SK-N-SH treated with all-trans-retinoic acid at 6 μM for 48 hours (cell line): Measurements from ENCODE around the gene CD1E.

Source experiments
- ATAC-seq: fragments of 200-7000 bp; cut with Tn5 transposase; 3 replicates; pipeline ENCODE4 v1.9.1; 2020; ENCODE audit warnings: mild to moderate bottlenecking, moderate library complexity
- BACH2 ChIP-seq: fragments of 250-450 bp; sonication (Bioruptor Pico); IDR thresholded peaks from 2 replicates; pipeline ENCODE4 v1.9.0; 2021; ENCODE audit warnings: mild to moderate bottlenecking, borderline replicate concordance
- CSDC2 ChIP-seq: fragments of 250-450 bp; sonication (Bioruptor Pico); IDR thresholded peaks from 2 replicates; pipeline ENCODE4 v1.5.0; 2020; ENCODE audit warnings: mild to moderate bottlenecking, moderate library complexity
- ESRRG ChIP-seq: fragments of 250-450 bp; sonication (Bioruptor Pico); IDR thresholded peaks from 2 replicates; pipeline ENCODE4 v1.6.1; 2021; ENCODE audit warnings: mild to moderate bottlenecking
- GLIS3 ChIP-seq: fragments of 250-450 bp; sonication (Bioruptor Pico); IDR thresholded peaks from 2 replicates; pipeline ENCODE4 v1.5.0; 2020; ENCODE audit warnings: mild to moderate bottlenecking, moderate library complexity
- PATZ1 ChIP-seq: fragments of 250-450 bp; sonication (Bioruptor Pico); IDR thresholded peaks from 2 replicates; pipeline ENCODE4 v1.8.0; 2020; ENCODE audit warnings: mild to moderate bottlenecking, moderate library complexity, borderline replicate concordance
- RARB ChIP-seq: fragments of 250-450 bp; sonication (Bioruptor Pico); IDR thresholded peaks from 2 replicates; pipeline ENCODE4 v1.8.0; 2021; ENCODE audit warnings: mild to moderate bottlenecking, moderate library complexity
- SNAI2 ChIP-seq: fragments of 250-450 bp; sonication (Bioruptor Pico); IDR thresholded peaks from 2 replicates; pipeline ENCODE4 v1.5.0; 2020; ENCODE audit warnings: mild to moderate bottlenecking, moderate library complexity
- TCF4 ChIP-seq: fragments of 250-450 bp; sonication (Bioruptor Pico); IDR thresholded peaks from 2 replicates; pipeline ENCODE4 v1.8.0; 2021; ENCODE audit warnings: mild to moderate bottlenecking, moderate library complexity, borderline replicate concordance
- TOX ChIP-seq: fragments of 250-450 bp; sonication (Bioruptor Pico); IDR thresholded peaks from 2 replicates; pipeline ENCODE4 v1.8.0; 2021; ENCODE audit warnings: mild to moderate bottlenecking, moderate library complexity, borderline replicate concordance
- TSHZ2 ChIP-seq: fragments of 250-450 bp; sonication (Bioruptor Pico); IDR thresholded peaks from 2 replicates; pipeline ENCODE4 v1.5.0; 2020; ENCODE audit warnings: mild to moderate bottlenecking, moderate library complexity
- ZC3H10 ChIP-seq: fragments of 250-450 bp; sonication (Bioruptor Pico); IDR thresholded peaks from 2 replicates; pipeline ENCODE4 v1.5.1; 2021; ENCODE audit warnings: mild to moderate bottlenecking, moderate library complexity
- ZFP3 ChIP-seq: fragments of 250-450 bp; sonication (Bioruptor Pico); IDR thresholded peaks from 2 replicates; pipeline ENCODE4 v1.5.0; 2020; ENCODE audit warnings: mild to moderate bottlenecking, moderate library complexity
- ZFP30 ChIP-seq: fragments of 450-650 bp; formaldehyde crosslinking; IDR thresholded peaks from 2 replicates; pipeline ENCODE4 v1.5.0; 2022; ENCODE audit warnings: mild to moderate bottlenecking, moderate library complexity
- ZNF565 ChIP-seq: fragments of 450-650 bp; formaldehyde crosslinking; conservative IDR thresholded peaks from 2 replicates; pipeline ENCODE4 v1.5.0; 2020; ENCODE audit warnings: low read depth, mild to moderate bottlenecking, moderate library complexity
- ZNF8 ChIP-seq: fragments of 450-650 bp; formaldehyde crosslinking; IDR thresholded peaks from 2 replicates; pipeline ENCODE4 v1.5.0; 2020; ENCODE audit warnings: mild to moderate bottlenecking, moderate library complexity
- TF ChIP-seq, protein P1 (sequence below): fragments of 250-450 bp; sonication (Bioruptor Pico); IDR thresholded peaks from 2 replicates; pipeline ENCODE4 v1.8.0; 2021; ENCODE audit warnings: low read depth, mild to moderate bottlenecking, moderate library complexity, borderline replicate concordance
- TF ChIP-seq, protein P2 (sequence below): fragments of 250-450 bp; sonication (Bioruptor Pico); IDR thresholded peaks from 2 replicates; pipeline ENCODE4 v1.5.1; 2021; ENCODE audit warnings: mild to moderate bottlenecking, moderate library complexity
- TF ChIP-seq, protein P3 (sequence below): fragments of 250-450 bp; sonication (Bioruptor Pico); IDR thresholded peaks from 2 replicates; pipeline ENCODE4 v1.5.1; 2020; ENCODE audit warnings: low read depth, mild to moderate bottlenecking, moderate library complexity

CD1E gene

DNA sequence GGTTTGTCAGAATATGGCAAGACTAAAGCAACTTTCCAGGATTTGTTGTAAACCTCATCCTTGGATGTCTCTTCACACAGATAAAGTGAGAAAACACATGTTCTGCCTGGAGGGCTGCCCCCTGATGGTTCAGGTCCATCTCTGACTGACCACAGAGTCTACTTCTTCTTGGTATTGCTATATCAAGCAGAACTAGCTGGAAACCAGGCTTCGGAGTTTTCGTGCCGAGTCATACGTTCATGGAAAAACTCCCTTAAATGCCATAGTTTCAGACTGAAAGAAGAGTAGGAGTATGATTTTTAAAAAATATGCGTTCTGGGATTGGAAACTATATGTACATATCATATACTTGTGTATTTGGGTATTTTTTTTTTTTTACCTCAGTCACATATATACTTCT, 39.8 kb downstream of the CD1E start:
- TF ChIP-seq RARB (CRISPR knock-in tag) = no peak
- TF ChIP-seq SNAI2 = no peak
- TF ChIP-seq TSHZ2 = no peak
- no peak for TF ChIP-seq ZC3H10 (CRISPR knock-in tag)
- no peak for TF ChIP-seq GLIS3
- TF ChIP-seq ESRRG (CRISPR knock-in tag) = no peak
- TF ChIP-seq ZFP3 = no peak
- no peak for ATAC-seq

DNA sequence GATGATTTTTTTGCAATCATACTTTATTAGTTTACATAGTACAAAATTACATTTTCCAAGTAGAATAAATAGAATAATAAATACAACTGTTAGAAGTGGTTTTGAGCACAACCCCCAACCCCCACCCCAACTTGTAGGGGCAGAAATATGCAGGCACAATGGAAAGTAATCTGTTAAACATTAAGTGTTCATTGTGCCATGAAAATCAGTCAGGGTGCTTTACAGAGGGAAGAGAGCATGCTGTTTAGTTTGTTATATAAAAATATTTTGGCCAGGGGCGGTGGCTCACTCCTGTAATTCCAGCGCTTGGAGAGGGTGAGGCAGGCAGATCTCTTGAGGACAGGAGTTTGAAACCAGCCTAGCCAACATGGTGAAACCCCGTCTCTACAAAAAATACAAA, 43.0 kb downstream of the CD1E start:
- TF ChIP-seq CSDC2 (CRISPR knock-in tag) (no peak), GLIS3 (no peak), BACH2 (CRISPR knock-in tag) (no peak), ZC3H10 (CRISPR knock-in tag) (no peak), ZFP30 (CRISPR knock-in tag) (no peak), ZNF565 (no peak), TOX (CRISPR knock-in tag) (no peak), ZNF8 (CRISPR knock-in tag) (no peak), RARB (CRISPR knock-in tag) (no peak), ESRRG (CRISPR knock-in tag) (no peak), TSHZ2 (no peak)
- TF ChIP-seq, protein P1, sequence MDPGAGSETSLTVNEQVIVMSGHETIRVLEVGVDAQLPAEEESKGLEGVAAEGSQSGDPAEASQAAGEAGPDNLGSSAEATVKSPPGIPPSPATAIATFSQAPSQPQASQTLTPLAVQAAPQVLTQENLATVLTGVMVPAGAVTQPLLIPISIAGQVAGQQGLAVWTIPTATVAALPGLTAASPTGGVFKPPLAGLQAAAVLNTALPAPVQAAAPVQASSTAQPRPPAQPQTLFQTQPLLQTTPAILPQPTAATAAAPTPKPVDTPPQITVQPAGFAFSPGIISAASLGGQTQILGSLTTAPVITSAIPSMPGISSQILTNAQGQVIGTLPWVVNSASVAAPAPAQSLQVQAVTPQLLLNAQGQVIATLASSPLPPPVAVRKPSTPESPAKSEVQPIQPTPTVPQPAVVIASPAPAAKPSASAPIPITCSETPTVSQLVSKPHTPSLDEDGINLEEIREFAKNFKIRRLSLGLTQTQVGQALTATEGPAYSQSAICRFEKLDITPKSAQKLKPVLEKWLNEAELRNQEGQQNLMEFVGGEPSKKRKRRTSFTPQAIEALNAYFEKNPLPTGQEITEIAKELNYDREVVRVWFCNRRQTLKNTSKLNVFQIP (CRISPR knock-in tag) = no peak
- TF ChIP-seq, protein P2, sequence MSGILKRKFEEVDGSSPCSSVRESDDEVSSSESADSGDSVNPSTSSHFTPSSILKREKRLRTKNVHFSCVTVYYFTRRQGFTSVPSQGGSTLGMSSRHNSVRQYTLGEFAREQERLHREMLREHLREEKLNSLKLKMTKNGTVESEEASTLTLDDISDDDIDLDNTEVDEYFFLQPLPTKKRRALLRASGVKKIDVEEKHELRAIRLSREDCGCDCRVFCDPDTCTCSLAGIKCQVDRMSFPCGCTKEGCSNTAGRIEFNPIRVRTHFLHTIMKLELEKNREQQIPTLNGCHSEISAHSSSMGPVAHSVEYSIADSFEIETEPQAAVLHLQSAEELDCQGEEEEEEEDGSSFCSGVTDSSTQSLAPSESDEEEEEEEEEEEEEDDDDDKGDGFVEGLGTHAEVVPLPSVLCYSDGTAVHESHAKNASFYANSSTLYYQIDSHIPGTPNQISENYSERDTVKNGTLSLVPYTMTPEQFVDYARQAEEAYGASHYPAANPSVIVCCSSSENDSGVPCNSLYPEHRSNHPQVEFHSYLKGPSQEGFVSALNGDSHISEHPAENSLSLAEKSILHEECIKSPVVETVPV (CRISPR knock-in tag) = no peak
- TF ChIP-seq, protein P3, sequence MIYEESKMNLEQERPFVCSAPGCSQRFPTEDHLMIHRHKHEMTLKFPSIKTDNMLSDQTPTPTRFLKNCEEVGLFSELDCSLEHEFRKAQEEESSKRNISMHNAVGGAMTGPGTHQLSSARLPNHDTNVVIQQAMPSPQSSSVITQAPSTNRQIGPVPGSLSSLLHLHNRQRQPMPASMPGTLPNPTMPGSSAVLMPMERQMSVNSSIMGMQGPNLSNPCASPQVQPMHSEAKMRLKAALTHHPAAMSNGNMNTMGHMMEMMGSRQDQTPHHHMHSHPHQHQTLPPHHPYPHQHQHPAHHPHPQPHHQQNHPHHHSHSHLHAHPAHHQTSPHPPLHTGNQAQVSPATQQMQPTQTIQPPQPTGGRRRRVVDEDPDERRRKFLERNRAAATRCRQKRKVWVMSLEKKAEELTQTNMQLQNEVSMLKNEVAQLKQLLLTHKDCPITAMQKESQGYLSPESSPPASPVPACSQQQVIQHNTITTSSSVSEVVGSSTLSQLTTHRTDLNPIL (CRISPR knock-in tag) = no peak
- TF ChIP-seq, all 23 proteins: peak for 0
- ATAC-seq = no peak

- TF ChIP-seq PATZ1 (CRISPR knock-in tag) (no peak), ZNF565 (no peak), TSHZ2 (no peak), TOX (CRISPR knock-in tag) (no peak), TCF4 (CRISPR knock-in tag) (no peak), ZFP30 (CRISPR knock-in tag) (no peak)
Observed at GRCh38 chr1:158398818-158399514, 45.3 kb downstream of the CD1E start, which contains the start of gene OR10T2. TSS of gene OR10T2 (minus strand) at chr1:158399466. CDS start at chr1:158399466, 0 bp downstream.

More at GRCh38 chr1:158398818-158399514, 45.3 kb downstream of the CD1E start, which contains the start of gene OR10T2:
- ATAC-seq = no peak
